Gastrocnemius medialis (tissue), 4 donors: Measurements from ENCODE around the gene CTIF. TPM values are rescaled to one million over a fixed set of nuclear protein-coding genes. Genes with fewer than 3 reads are reported as not detected.
A peak's percentile ranks its signal among the peaks of the same experiment; 100 is the strongest.

Source experiments
- ATAC-seq, 2 donors: fragments of 150-250 bp; one replicate each; pipeline ENCODE4 v1.9.1; 2016
- DNase-seq, 2 donors: peaks; one replicate each; pipeline ENCODE4 v3.0.0-alpha.2; 2019
- H3K27ac ChIP-seq, 4 donors: fragments of 200-600 bp; sonication (generic); 1 replicate in 1 of 4; 2 replicates in 3 of 4; pipeline ENCODE4 v1.5.1; 2016 to 2018; ENCODE audit warnings: mild to moderate bottlenecking in 2 of 4, moderate library complexity in 1 of 4
- H3K27me3 ChIP-seq, 3 donors: fragments of 200-600 bp; sonication (generic) in 2 of 3; 1 replicate in 1 of 3; 2 replicates in 2 of 3; pipeline versions ENCODE4 v1.5.1 to v1.6.0; 2016 to 2019; ENCODE audit warnings: mild to moderate bottlenecking in 1 of 3, moderate library complexity in 1 of 3
- H3K36me3 ChIP-seq, 2 donors: fragments of 200-600 bp; sonication (generic) in 1 of 2; one replicate each; pipeline ENCODE4 v1.5.1; 2017 to 2018
- H3K4me1 ChIP-seq, 2 donors: fragments of 200-600 bp; sonication (generic) in 1 of 2; one replicate each; pipeline ENCODE4 v1.5.1; 2016 to 2017; ENCODE audit warnings: mild to moderate bottlenecking in 2 of 2
- H3K4me3 ChIP-seq, 4 donors: fragments of 200-600 bp; sonication (generic) in 3 of 4; 1 replicate in 1 of 4; 2 replicates in 3 of 4; pipeline ENCODE4 v1.5.1; 2016 to 2019; ENCODE audit warnings: mild to moderate bottlenecking in 2 of 4
- H3K9me3 ChIP-seq, 3 donors: fragments of 200-600 bp; sonication (generic) in 2 of 3; 1 replicate in 1 of 3; 2 replicates in 2 of 3; pipeline ENCODE4 v1.5.1; 2016 to 2019
- POLR2A ChIP-seq, 2 donors: fragments of 450-650 bp; IDR thresholded peaks; one replicate each; pipeline ENCODE4 v1.6.1; 2017; ENCODE audit warnings: antibody characterized with exemption in 2 of 2, mild to moderate bottlenecking in 2 of 2, moderate library complexity in 2 of 2
- in situ Hi-C, 4 donors: fragments of 200-750 bp; cut with MboI; loops; one replicate each; pipeline versions ENCODE4 v1.15.0 to v1.8.0; 2017; ENCODE audit warnings: low sequenced_read_pairs in 4 of 4
- intact Hi-C: fragments of 100-400 bp; cut with DNase I; formaldehyde crosslinking; loops from one replicate; pipeline ENCODE4 v1.15.1; 2023; ENCODE audit warnings: low total_unique reads
- total RNA-seq, 4 donors: library from RNA; depleted of rRNA; stranded (reverse); fragments of >200 nt; gene quantifications; one replicate each; pipeline versions ENCODE4 v1.1.0 to v1.2.3, GENCODE V29; 2016
- TF ChIP-seq, protein P1 (sequence below), 5 experiments: fragments of 450-650 bp in 3 of 5; fragments of 200-600 bp in 2 of 5; sonication (generic) in 2 of 5; IDR thresholded peaks in 4 of 5; conservative IDR thresholded peaks in 1 of 5; 1 replicate in 4 of 5; 2 replicates in 1 of 5; pipeline ENCODE4 v1.5.1; 2016 to 2019; ENCODE audit warnings: antibody characterized with exemption in 5 of 5, mild to moderate bottlenecking in 3 of 5, moderate library complexity in 3 of 5

Gene CTIF
- total RNA-seq, 4 donors from 2014 or later = 20.2 to 35.4 (median 23.1) TPM

DNA sequence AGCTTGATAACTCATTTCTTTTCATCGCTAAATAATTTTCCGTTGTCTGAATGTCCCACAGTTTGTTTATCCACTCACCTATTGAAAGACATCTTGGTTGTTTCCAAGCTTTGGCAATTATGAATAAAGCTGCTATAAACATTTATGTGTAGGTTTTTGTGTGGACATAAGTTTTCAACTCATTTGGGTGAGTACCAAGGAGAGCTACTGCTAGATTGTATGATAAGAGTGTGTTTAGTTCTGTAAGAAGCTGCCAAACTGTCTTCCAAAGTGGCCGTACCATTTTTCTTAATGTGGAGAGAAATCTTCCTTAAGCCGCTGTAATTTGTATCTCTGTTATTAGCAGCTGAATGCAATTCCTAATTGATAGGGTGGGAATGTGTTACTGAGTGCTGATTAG is 11.4 kb upstream of the CTIF start:
- Histone ChIP-seq H3K4me3 (no peak overlapping the region), H3K9me3 (no peaks in the 10 kb centered on the region), H3K4me1 (no peaks in the 10 kb centered on the region), H3K27me3 (no peaks in the 10 kb centered on the region), H3K27ac (no peak overlapping the region), H3K36me3 (no peaks in the 10 kb centered on the region)
- TF ChIP-seq POLR2A (IDR thresholded peaks at IDR 0.05) = no peak
- TF ChIP-seq, protein P1, sequence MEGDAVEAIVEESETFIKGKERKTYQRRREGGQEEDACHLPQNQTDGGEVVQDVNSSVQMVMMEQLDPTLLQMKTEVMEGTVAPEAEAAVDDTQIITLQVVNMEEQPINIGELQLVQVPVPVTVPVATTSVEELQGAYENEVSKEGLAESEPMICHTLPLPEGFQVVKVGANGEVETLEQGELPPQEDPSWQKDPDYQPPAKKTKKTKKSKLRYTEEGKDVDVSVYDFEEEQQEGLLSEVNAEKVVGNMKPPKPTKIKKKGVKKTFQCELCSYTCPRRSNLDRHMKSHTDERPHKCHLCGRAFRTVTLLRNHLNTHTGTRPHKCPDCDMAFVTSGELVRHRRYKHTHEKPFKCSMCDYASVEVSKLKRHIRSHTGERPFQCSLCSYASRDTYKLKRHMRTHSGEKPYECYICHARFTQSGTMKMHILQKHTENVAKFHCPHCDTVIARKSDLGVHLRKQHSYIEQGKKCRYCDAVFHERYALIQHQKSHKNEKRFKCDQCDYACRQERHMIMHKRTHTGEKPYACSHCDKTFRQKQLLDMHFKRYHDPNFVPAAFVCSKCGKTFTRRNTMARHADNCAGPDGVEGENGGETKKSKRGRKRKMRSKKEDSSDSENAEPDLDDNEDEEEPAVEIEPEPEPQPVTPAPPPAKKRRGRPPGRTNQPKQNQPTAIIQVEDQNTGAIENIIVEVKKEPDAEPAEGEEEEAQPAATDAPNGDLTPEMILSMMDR (IDR thresholded peaks at IDR 0.05 in 4 of 5, conservative IDR thresholded peaks at IDR 0.05 in 1 of 5) = no peak
- intact Hi-C loops = no loop called here
- ATAC-seq (no peak), DNase-seq (no peak)
- in situ Hi-C loops = loop anchor here in 1 of 4 donors (25.0 kb wide), 1 partner anchor 410 kb away; no protein-coding TSS in a partner anchor

DNA sequence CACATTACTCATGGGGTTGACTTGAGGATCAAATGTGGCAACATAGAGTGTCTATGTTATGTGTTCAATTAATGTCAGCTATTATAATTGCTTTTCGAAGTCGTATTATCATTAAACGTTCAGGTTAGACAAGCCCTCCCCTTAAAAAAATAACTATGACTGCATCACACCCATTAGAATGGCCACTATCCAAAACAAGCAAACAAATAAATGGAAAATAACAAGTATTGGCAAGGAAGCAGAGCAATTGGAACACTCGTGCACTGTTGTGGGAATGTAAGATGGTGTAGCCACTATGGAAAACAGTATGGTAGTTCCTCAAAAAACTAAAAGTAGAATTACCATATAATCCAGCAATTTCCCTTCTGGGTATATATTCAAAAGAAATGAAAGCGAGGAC is 10.0 kb upstream of the CTIF start:
- Histone ChIP-seq H3K27ac (no peak overlapping the region), H3K27me3 (no peaks in the 10 kb centered on the region), H3K36me3 (no peaks in the 10 kb centered on the region), H3K9me3 (no peaks in the 10 kb centered on the region), H3K4me1 (no peaks in the 10 kb centered on the region), H3K4me3 (no peak overlapping the region)
- in situ Hi-C loops (loop anchor here in 1 of 4 donors (25.0 kb wide), 1 partner anchor 408 kb away; no protein-coding TSS in a partner anchor), intact Hi-C loops (no loop called here)
- ATAC-seq (no peak), DNase-seq (no peak)
- TF ChIP-seq, protein P1 (IDR thresholded peaks at IDR 0.05 in 4 of 5, conservative IDR thresholded peaks at IDR 0.05 in 1 of 5) = no peak
- TF ChIP-seq POLR2A (IDR thresholded peaks at IDR 0.05) = no peak

GRCh38 chr18:48529796-48530195 is 9.0 kb upstream of the CTIF start:
- intact Hi-C loops (no loop called here), in situ Hi-C loops (loop anchor here in 1 of 4 donors (25.0 kb wide), 1 partner anchor 408 kb away; no protein-coding TSS in a partner anchor)
- no peak overlapping the region for H3K27ac ChIP-seq
- no peak overlapping the region for H3K4me3 ChIP-seq
- H3K9me3 ChIP-seq = no peaks in the 10 kb centered on the region
- ATAC-seq (peak in 1 of 2 donors; percentile 69), DNase-seq (no peak)
- H3K4me1 ChIP-seq = no peaks in the 10 kb centered on the region
- no peaks in the 10 kb centered on the region for H3K36me3 ChIP-seq
- no peaks in the 10 kb centered on the region for H3K27me3 ChIP-seq
- TF ChIP-seq, protein P1 (IDR thresholded peaks at IDR 0.05 in 4 of 5, conservative IDR thresholded peaks at IDR 0.05 in 1 of 5) = no peak

- no peaks in the 10 kb centered on the region for H3K27me3 ChIP-seq
- intact Hi-C loops = no loop called here
- no peaks in the 10 kb centered on the region for H3K36me3 ChIP-seq
- DNase-seq (no peak), ATAC-seq (no peak)
- H3K27ac ChIP-seq = no peak overlapping the region
- H3K4me1 ChIP-seq = no peaks in the 10 kb centered on the region
- H3K9me3 ChIP-seq = no peaks in the 10 kb centered on the region
- in situ Hi-C loops = loop anchor here in 1 of 4 donors (25.0 kb wide), 1 partner anchor 407 kb away; no protein-coding TSS in a partner anchor
- TF ChIP-seq POLR2A (IDR thresholded peaks at IDR 0.05) = no peak
- TF ChIP-seq, protein P1 (IDR thresholded peaks at IDR 0.05 in 4 of 5, conservative IDR thresholded peaks at IDR 0.05 in 1 of 5) = no peak
- no peak overlapping the region for H3K4me3 ChIP-seq
Measured at GRCh38 chr18:48530399-48531081, 8.3 kb upstream of the CTIF start.
